GM20431 (cell line): ENCODE measurements around the gene PRR20G.

Experiments
- in situ Hi-C: fragments of 300-500 bp; cut with MseI, MboI; formaldehyde crosslinking; loops from one replicate; pipeline ENCODE4 v1.15.0; 2020; ENCODE audit warnings: low sequenced_read_pairs; ENCODE audit not compliant: unreplicated experiment

PRR20G gene

GRCh38 chr3:127238602-127239001 lies 49.2 kb downstream of the PRR20G start:
- in situ Hi-C loops = no loop called here

GRCh38 chr3:127237835-127238234 lies 50.0 kb downstream of the PRR20G start:
- in situ Hi-C loops = no loop called here

- in situ Hi-C loops = no loop called here
Observed at GRCh38 chr3:127235706-127236105, 52.1 kb downstream of the PRR20G start.

GRCh38 chr3:127234778-127235177 lies 53.1 kb downstream of the PRR20G start:
- in situ Hi-C loops = no loop called here
